ENCODE data around the gene PCBP1.

PCBP1 gene

GRCh38 chr2:70113359-70114070 is 26.2 kb downstream of the PCBP1 start:
- no peaks in the 10 kb centered on the region for H3K27me3 ChIP-seq (ENCODE audit: insufficient read depth, low read length, poor library complexity, severe bottlenecking)
- H3K79me2 ChIP-seq (ENCODE audit: insufficient read depth, low read length), result no peaks in the 10 kb centered on the region
- H3F3A ChIP-seq (ENCODE audit: low read depth), result no peaks in the 10 kb centered on the region; the same call in 1 of the 2 replicates
- no peak overlapping the region for H2AFZ ChIP-seq (ENCODE audit: low read length)
- no peak overlapping the region for H3K9ac ChIP-seq (ENCODE audit: low read depth, low read length, poor library complexity, severe bottlenecking)
- H4K20me1 ChIP-seq (ENCODE audit: insufficient read depth, low read length, poor library complexity, severe bottlenecking), result no peaks in the 10 kb centered on the region
- H3K4me3 ChIP-seq (ENCODE audit: low read length, poor library complexity, severe bottlenecking), result no peak overlapping the region
- no peaks in the 10 kb centered on the region for H3K36me3 ChIP-seq (ENCODE audit: insufficient read depth, low read length)
- peaks cover 3% of the 10 kb centered on the region for H3K4me1 ChIP-seq (ENCODE audit: insufficient read depth, low read length, poor library complexity, severe bottlenecking)
- no peaks in the 10 kb centered on the region for H3K9me2 ChIP-seq (replicated peaks; ENCODE audit: low read depth, low read length)
- no peaks in the 10 kb centered on the region for H3K9me3 ChIP-seq (ENCODE audit: insufficient read depth, low read depth, low read length)
- TF ChIP-seq CTCF (conservative IDR thresholded peaks at IDR 0.05; ENCODE audit: low read length) (no peak), EZH2phosphoT487 (IDR thresholded peaks at IDR 0.05; ENCODE audit: borderline replicate concordance) (no peak)
- H3K4me2 ChIP-seq (ENCODE audit: low read depth, low read length, poor library complexity, severe bottlenecking), result no peak overlapping the region

- Histone ChIP-seq H3K4me1 (ENCODE audit: insufficient read depth, low read length, poor library complexity, severe bottlenecking) (peaks cover 6% of the 10 kb centered on the region), H3K4me2 (ENCODE audit: low read depth, low read length, poor library complexity, severe bottlenecking) (no peak overlapping the region), H4K20me1 (ENCODE audit: insufficient read depth, low read length, poor library complexity, severe bottlenecking) (no peaks in the 10 kb centered on the region), H3K4me3 (ENCODE audit: low read length, poor library complexity, severe bottlenecking) (no peak overlapping the region), H3K9ac (ENCODE audit: low read depth, low read length, poor library complexity, severe bottlenecking) (no peak overlapping the region), H2AFZ (ENCODE audit: low read length) (peak overlapping the region; percentile 25; the same call in 1 of the 2 replicates), H3K36me3 (ENCODE audit: insufficient read depth, low read length) (no peaks in the 10 kb centered on the region), H3F3A (ENCODE audit: low read depth) (no peaks in the 10 kb centered on the region; the same call in 1 of the 2 replicates), H3K9me2 (replicated peaks; ENCODE audit: low read depth, low read length) (no peaks in the 10 kb centered on the region), H3K79me2 (ENCODE audit: insufficient read depth, low read length) (no peaks in the 10 kb centered on the region), H3K27me3 (ENCODE audit: insufficient read depth, low read length, poor library complexity, severe bottlenecking) (no peaks in the 10 kb centered on the region), H3K9me3 (ENCODE audit: insufficient read depth, low read depth, low read length) (no peaks in the 10 kb centered on the region)
- TF ChIP-seq CTCF (conservative IDR thresholded peaks at IDR 0.05; ENCODE audit: low read length) (no peak), EZH2phosphoT487 (IDR thresholded peaks at IDR 0.05; ENCODE audit: borderline replicate concordance) (no peak)
Observed at GRCh38 chr2:70115646-70116442, 28.6 kb downstream of the PCBP1 start.

- Histone ChIP-seq H4K20me1 (ENCODE audit: insufficient read depth, low read length, poor library complexity, severe bottlenecking) (no peaks in the 10 kb centered on the region), H3K4me2 (ENCODE audit: low read depth, low read length, poor library complexity, severe bottlenecking) (no peak overlapping the region), H3K27me3 (ENCODE audit: insufficient read depth, low read length, poor library complexity, severe bottlenecking) (no peaks in the 10 kb centered on the region), H3K9me3 (ENCODE audit: insufficient read depth, low read depth, low read length) (no peaks in the 10 kb centered on the region), H3K36me3 (ENCODE audit: insufficient read depth, low read length) (no peaks in the 10 kb centered on the region), H3K79me2 (ENCODE audit: insufficient read depth, low read length) (no peaks in the 10 kb centered on the region), H3K4me1 (ENCODE audit: insufficient read depth, low read length, poor library complexity, severe bottlenecking) (peaks cover 11% of the 10 kb centered on the region), H3K9me2 (replicated peaks; ENCODE audit: low read depth, low read length) (no peaks in the 10 kb centered on the region), H2AFZ (ENCODE audit: low read length) (no peak overlapping the region), H3K4me3 (ENCODE audit: low read length, poor library complexity, severe bottlenecking) (no peak overlapping the region), H3F3A (ENCODE audit: low read depth) (peaks cover 5% of the 10 kb centered on the region), H3K9ac (ENCODE audit: low read depth, low read length, poor library complexity, severe bottlenecking) (no peak overlapping the region)
- no peak for TF ChIP-seq CTCF (conservative IDR thresholded peaks at IDR 0.05; ENCODE audit: low read length)
- TF ChIP-seq EZH2phosphoT487 (IDR thresholded peaks at IDR 0.05; ENCODE audit: borderline replicate concordance), result no peak
Observed at GRCh38 chr2:70116936-70117552, 29.8 kb downstream of the PCBP1 start.
